Peyer's patch (tissue), 4 donors: ENCODE data around the gene ZGRF1. TPM values are rescaled to one million over a fixed set of nuclear protein-coding genes. Genes with fewer than 3 reads are reported as not detected.
A peak's percentile ranks its signal among the peaks of the same experiment; 100 is the strongest.
"Not testable (repeated sequence)": the region's sequence is repeated elsewhere in the genome, so short reads cannot be mapped to it uniquely, and the experiment has no call there.

Source experiments
- DNase-seq, 3 donors: peaks; one replicate each; pipeline ENCODE4 v3.0.0-alpha.2; 2017 to 2019
- H3K27ac ChIP-seq, 4 donors: fragments of 200-600 bp; sonication (generic); one replicate each; pipeline ENCODE4 v1.5.1; 2016 to 2019
- H3K27me3 ChIP-seq, 2 donors: fragments of 200-600 bp; sonication (generic); one replicate each; pipeline ENCODE4 v1.5.1; 2019
- H3K36me3 ChIP-seq, 3 donors: fragments of 200-600 bp; sonication (generic); one replicate each; pipeline ENCODE4 v1.5.1; 2016 to 2019
- H3K4me1 ChIP-seq, 4 donors: fragments of 200-600 bp; sonication (generic); one replicate each; pipeline ENCODE4 v1.5.1; 2016 to 2019
- H3K4me3 ChIP-seq, 4 donors: fragments of 200-600 bp; sonication (generic); 1 replicate in 3 of 4; 2 replicates in 1 of 4; pipeline ENCODE4 v1.5.1; 2016 to 2019; ENCODE audit warnings: mild to moderate bottlenecking in 1 of 4
- H3K9me3 ChIP-seq, 4 donors: fragments of 200-600 bp; sonication (generic); one replicate each; pipeline ENCODE4 v1.5.1; 2016 to 2019; ENCODE audit warnings: mild to moderate bottlenecking in 1 of 4
- POLR2A ChIP-seq, 2 donors: fragments of 450-650 bp; IDR thresholded peaks; one replicate each; pipeline ENCODE4 v1.5.1; 2017; ENCODE audit warnings: antibody characterized with exemption in 2 of 2, mild to moderate bottlenecking in 2 of 2, moderate library complexity in 2 of 2
- total RNA-seq, 4 donors: library from RNA; depleted of rRNA; stranded (reverse); fragments of >200 nt; gene quantifications; one replicate each; pipeline ENCODE4 v1.1.0, GENCODE V29; 2016
- TF ChIP-seq, protein P1 (sequence below), 6 experiments: fragments of 450-650 bp in 4 of 6; fragments of 200-600 bp in 2 of 6; sonication (generic) in 1 of 6; IDR thresholded peaks; one replicate each; pipeline ENCODE4 v1.5.1; 2017 to 2019; ENCODE audit warnings: antibody characterized with exemption in 6 of 6, mild to moderate bottlenecking in 3 of 6, moderate library complexity in 1 of 6

Gene ZGRF1
- total RNA-seq, 4 donors from 2014 or later: 3.6 to 28.9 (median 6.1) TPM

GRCh38 chr4:112646632-112647537 is 10.2 kb upstream of the ZGRF1 start:
- Histone ChIP-seq H3K36me3 (peaks cover 0 to 67% (median 0%) of the 10 kb centered on the region in 3 donors), H3K9me3 (no peaks in the 10 kb centered on the region)
- no peak for TF ChIP-seq POLR2A (IDR thresholded peaks at IDR 0.05)
- TF ChIP-seq, protein P1, sequence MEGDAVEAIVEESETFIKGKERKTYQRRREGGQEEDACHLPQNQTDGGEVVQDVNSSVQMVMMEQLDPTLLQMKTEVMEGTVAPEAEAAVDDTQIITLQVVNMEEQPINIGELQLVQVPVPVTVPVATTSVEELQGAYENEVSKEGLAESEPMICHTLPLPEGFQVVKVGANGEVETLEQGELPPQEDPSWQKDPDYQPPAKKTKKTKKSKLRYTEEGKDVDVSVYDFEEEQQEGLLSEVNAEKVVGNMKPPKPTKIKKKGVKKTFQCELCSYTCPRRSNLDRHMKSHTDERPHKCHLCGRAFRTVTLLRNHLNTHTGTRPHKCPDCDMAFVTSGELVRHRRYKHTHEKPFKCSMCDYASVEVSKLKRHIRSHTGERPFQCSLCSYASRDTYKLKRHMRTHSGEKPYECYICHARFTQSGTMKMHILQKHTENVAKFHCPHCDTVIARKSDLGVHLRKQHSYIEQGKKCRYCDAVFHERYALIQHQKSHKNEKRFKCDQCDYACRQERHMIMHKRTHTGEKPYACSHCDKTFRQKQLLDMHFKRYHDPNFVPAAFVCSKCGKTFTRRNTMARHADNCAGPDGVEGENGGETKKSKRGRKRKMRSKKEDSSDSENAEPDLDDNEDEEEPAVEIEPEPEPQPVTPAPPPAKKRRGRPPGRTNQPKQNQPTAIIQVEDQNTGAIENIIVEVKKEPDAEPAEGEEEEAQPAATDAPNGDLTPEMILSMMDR (IDR thresholded peaks at IDR 0.05): no peak

GRCh38 chr4:112645541-112646329 is 9.0 kb upstream of the ZGRF1 start:
- no peak for DNase-seq

More at GRCh38 chr4:112646632-112647537, 10.2 kb upstream of the ZGRF1 start:
- Histone ChIP-seq H3K27me3 (no peaks in the 10 kb centered on the region), H3K4me3 (no peak overlapping the region), H3K27ac (no peak overlapping the region), H3K4me1 (no peaks in the 10 kb centered on the region)
- no peak for DNase-seq

DNA sequence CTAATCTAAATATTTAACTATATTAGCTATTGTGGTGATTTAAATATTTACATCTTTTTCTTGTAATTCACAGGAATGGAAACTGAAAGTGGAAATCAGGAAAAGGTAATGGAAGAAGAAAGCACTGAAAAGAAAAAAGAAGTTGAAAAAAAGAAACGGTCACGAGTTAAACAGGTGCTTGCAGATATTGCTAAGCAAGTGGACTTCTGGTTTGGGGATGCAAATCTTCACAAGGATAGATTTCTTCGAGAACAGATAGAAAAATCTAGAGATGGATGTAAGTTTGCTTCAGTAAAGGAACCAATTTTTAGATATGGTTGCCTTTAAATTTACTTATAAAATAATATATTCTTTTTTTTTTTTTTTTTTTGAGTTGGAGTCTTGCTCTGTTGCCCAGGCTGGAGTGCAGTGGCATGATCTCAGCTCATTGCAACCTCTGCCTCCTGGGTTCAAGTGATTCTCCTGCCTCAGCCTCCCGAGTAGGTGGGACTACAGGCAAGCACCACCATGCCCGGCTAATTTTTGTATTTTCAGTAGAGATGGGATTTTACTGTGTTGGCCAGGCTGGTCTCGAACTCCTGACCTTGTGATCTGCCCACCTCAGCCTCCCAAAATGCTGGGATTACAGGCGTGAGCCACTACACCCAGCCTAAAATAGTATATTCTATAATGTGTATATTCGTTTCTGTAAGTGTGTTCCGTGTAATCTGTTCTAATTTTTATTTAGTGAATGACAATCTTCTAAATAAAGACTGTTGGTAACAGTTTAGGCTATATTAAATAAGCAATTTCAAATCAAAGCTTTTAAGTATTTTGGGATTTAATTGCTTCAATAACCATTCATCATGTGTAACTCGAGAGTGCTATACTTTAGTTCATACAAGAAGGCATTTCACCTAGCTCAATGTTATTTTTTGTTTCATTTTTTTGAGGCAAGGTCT is 8.2 kb upstream of the ZGRF1 start:
- not testable (repeated sequence) for H3K4me1 ChIP-seq, H3K9me3 ChIP-seq, H3K4me3 ChIP-seq, H3K27ac ChIP-seq, H3K27me3 ChIP-seq, DNase-seq
- peaks cover 0 to 53% (median 0%) of the 10 kb centered on the region in 3 donors for H3K36me3 ChIP-seq

More at GRCh38 chr4:112645541-112646329, 9.0 kb upstream of the ZGRF1 start:
- H3K27ac ChIP-seq: no peak overlapping the region
- no peak for TF ChIP-seq POLR2A (IDR thresholded peaks at IDR 0.05)
- TF ChIP-seq, protein P1 (IDR thresholded peaks at IDR 0.05): no peak
- no peak overlapping the region for H3K4me3 ChIP-seq
- H3K36me3 ChIP-seq: peaks cover 0 to 60% (median 0%) of the 10 kb centered on the region in 3 donors
- no peaks in the 10 kb centered on the region for H3K27me3 ChIP-seq
- H3K4me1 ChIP-seq: no peaks in the 10 kb centered on the region
- no peaks in the 10 kb centered on the region for H3K9me3 ChIP-seq

DNA sequence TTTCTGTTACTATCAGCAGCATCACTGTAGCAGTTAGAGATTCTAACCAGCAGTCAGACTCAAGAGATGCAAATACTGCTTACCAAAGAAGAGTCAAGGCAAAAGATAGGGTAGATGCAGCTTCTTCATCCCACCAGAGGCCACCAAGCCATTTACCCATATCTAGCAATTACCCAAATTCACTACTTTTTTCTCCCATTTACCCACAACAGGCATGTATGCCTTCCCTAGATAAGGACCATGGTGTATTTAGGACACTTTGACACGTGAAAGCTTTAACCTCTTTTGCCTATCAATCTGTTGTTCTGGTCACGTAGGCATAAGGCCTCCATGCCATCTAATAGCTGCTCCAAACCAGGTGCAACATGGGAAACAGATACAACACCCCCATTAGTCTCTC is 5.8 kb upstream of the ZGRF1 start:
- Histone ChIP-seq H3K36me3 (peaks cover 0 to 30% (median 0%) of the 10 kb centered on the region in 3 donors), H3K9me3 (no peaks in the 10 kb centered on the region), H3K4me3 (no peak overlapping the region), H3K27me3 (no peaks in the 10 kb centered on the region), H3K27ac (no peak overlapping the region), H3K4me1 (peaks cover 0 to 9% (median 4%) of the 10 kb centered on the region in 4 donors)
- no peak for TF ChIP-seq POLR2A (IDR thresholded peaks at IDR 0.05)
- TF ChIP-seq, protein P1 (IDR thresholded peaks at IDR 0.05): no peak
- DNase-seq: no peak

- Histone ChIP-seq H3K4me1 (peaks cover 0 to 9% (median 4%) of the 10 kb centered on the region in 4 donors), H3K36me3 (no peaks in the 10 kb centered on the region), H3K9me3 (no peaks in the 10 kb centered on the region), H3K27ac (peak overlapping the region; percentile 86 to 96 (median 94)), H3K4me3 (peak overlapping the region; percentile 58 to 69 (median 61)), H3K27me3 (no peaks in the 10 kb centered on the region)
- no peak for TF ChIP-seq POLR2A (IDR thresholded peaks at IDR 0.05)
- TF ChIP-seq, protein P1 (IDR thresholded peaks at IDR 0.05): no peak
- no peak for DNase-seq
These were observed 800 bp upstream of the ZGRF1 start for GRCh38 chr4:112637552-112637866.
